IPS-11a (cell line): Measurements from ENCODE around the gene IFIT1B.
"Not testable (repeated sequence)": the region's sequence is repeated elsewhere in the genome, so short reads cannot be mapped to it uniquely, and the experiment has no call there.

Experiments used
- H3K4me3 ChIP-seq: one replicate; pipeline ENCODE4 v1.5.1; 2013; ENCODE audit warnings: low read depth, low read length, control low read depth

The IFIT1B gene

GRCh38 chr10:89379103-89379502 is 1.2 kb downstream of the IFIT1B start:
- no peak overlapping the region for H3K4me3 ChIP-seq

- no peak overlapping the region for H3K4me3 ChIP-seq
Observed at GRCh38 chr10:89382757-89383156, 4.9 kb downstream of the IFIT1B start.

GRCh38 chr10:89384474-89385340 is 6.9 kb downstream of the IFIT1B start:
- no peak overlapping the region for H3K4me3 ChIP-seq

- H3K4me3 ChIP-seq, result no peak overlapping the region
Observed at GRCh38 chr10:89388806-89389205, 10.9 kb downstream of the IFIT1B start.

GRCh38 chr10:89389254-89389653 is 11.4 kb downstream of the IFIT1B start:
- H3K4me3 ChIP-seq, result no peak overlapping the region

- no peak overlapping the region for H3K4me3 ChIP-seq
Observed at GRCh38 chr10:89390476-89391225, 12.8 kb downstream of the IFIT1B start.

DNA sequence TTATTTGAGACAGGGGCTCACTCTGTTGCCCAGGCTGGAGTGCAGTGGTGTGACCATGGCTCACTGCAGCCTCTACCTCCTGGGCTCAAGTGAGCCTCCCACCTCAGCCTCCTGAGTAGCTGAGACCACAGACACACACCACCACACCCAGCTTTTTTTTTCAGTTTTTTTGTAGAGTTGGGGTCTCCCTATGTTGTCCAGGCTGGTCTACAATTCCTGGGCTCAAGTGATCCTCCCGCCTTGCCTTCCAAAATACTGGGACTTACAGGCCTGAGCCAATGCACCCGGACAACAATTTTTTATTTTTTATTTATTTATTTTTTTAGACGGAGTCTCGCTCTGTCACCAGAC is 13.3 kb downstream of the IFIT1B start:
- not testable (repeated sequence) for H3K4me3 ChIP-seq

DNA sequence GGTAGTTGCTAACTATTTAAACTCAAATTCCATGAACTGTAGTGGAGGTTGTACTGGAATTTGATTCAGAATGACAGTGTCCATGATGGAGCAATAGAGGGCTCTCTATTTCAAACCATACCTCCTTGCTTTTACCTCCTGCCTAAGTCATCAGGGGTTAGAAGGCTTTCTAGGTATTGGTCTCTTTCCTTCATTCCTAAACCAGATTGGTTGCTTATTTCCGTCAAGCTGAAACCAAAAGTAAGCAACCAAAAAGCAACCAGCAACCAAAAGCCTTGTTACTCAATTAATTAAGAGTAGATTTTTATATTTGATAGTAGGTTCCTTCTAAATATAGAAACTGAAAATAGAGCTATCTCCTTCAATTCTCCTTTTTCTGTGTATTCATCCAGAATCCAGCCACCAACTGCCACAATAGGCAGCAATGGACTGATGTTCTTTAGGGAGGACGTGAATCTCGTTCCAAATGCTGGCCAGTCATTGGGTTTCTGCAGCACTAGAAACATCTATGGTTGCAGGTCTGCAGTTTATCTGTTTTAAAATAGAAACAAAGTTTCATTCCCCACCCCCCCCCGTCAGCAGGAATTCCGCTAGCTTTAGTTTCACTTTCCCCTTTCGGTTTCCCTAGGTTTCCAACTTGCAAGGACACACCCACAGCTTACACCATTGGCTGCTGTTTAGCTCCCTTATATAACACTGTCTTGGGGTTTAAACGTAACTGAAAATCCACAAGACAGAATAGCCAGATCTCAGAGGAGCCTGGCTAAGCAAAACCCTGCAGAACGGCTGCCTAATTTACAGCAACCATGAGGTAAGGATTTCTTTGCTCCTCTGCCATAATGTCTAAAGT is 14.3 kb downstream of the IFIT1B start, which contains the start of gene IFIT1:
TSS of gene IFIT1 (plus strand) at position 717 of the 850 bp plus-strand sequence. CDS start at position 807, 90 bp downstream.
- peak within 1 kb of the TSS; percentile 47 for H3K4me3 ChIP-seq

- H3K4me3 ChIP-seq, result no peak overlapping the region
Observed at GRCh38 chr10:89392974-89393373, 15.1 kb downstream of the IFIT1B start.

- no peak overlapping the region for H3K4me3 ChIP-seq
Observed at GRCh38 chr10:89393898-89394297, 16.0 kb downstream of the IFIT1B start.

- no peak overlapping the region for H3K4me3 ChIP-seq
Observed at GRCh38 chr10:89395141-89395540, 17.3 kb downstream of the IFIT1B start.

- no peak overlapping the region for H3K4me3 ChIP-seq
Observed at GRCh38 chr10:89398003-89398749, 20.3 kb downstream of the IFIT1B start.

DNA sequence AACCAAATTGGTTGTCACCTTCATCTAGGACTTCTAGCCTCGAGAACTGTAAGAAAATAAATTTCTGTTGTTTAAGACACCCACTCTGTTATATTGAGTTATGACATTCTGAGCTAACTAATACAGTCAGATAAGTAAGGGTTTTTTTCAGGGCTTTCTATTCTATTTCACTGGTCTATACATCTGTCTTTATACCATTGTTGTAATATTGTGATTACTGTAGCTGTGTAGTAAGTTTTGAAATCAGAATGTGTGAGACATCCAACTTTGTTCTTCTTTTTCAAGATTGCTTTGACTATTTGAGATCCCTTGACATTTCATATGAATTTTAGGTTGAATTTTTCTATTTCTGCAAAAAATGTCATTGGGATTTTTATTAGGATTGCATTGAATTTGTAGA is 22.1 kb downstream of the IFIT1B start:
- no peak overlapping the region for H3K4me3 ChIP-seq

DNA sequence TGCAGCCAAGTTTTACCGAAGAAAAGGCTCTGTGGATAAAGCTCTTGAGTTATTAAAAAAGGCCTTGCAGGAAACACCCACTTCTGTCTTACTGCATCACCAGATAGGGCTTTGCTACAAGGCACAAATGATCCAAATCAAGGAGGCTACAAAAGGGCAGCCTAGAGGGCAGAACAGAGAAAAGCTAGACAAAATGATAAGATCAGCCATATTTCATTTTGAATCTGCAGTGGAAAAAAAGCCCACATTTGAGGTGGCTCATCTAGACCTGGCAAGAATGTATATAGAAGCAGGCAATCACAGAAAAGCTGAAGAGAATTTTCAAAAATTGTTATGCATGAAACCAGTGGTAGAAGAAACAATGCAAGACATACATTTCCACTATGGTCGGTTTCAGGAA is 25.2 kb downstream of the IFIT1B start:
- H3K4me3 ChIP-seq, result no peak overlapping the region

DNA sequence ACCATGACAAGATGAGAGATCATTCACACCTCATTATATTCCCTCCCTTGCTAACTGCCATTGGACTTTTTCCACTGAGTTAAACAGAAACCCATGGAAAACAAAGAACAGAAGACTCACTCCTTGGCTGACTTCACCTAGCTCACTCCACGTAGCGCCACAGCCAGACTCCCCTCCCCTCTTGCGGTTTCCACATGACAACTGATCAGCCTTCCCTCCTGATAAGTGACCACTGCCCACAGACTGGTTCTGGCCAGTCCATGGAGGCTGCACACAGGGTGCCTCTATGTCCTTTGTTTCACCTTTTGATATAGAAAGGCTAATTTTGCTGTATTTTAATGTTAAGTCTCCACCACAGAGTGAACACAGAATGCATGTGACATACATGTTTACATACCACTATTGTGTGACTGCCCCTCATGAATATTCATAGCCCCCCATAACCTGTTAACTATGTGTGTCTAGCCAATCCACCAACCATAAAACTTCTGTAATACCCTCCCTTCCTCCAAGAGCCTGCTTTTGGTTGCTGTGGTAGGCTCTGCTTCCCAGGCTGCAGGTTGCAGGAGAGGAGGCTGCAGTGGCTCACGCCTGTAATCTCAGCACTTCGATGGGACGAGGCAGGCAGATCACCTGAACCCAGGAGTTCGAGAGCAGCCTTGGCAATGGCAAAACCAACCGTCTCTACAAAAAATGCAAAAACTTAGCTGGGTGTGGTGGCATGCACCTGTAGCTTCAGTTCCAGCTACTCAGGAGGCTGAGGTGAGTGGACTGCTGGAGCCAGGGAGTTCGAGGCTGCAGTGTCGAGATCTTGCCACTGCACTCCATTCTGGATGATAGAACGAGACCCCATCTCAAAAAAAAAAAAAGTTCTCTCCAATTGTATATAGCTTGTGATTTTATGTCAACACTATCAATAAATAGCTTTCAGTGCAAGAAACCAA is 26.5 kb downstream of the IFIT1B start:
- H3K4me3 ChIP-seq, result no peak overlapping the region

GRCh38 chr10:89406178-89406577 is 28.3 kb downstream of the IFIT1B start:
- H3K4me3 ChIP-seq, result not testable (repeated sequence)

GRCh38 chr10:89407792-89408191 is 29.9 kb downstream of the IFIT1B start:
- H3K4me3 ChIP-seq, result not testable (repeated sequence)

DNA sequence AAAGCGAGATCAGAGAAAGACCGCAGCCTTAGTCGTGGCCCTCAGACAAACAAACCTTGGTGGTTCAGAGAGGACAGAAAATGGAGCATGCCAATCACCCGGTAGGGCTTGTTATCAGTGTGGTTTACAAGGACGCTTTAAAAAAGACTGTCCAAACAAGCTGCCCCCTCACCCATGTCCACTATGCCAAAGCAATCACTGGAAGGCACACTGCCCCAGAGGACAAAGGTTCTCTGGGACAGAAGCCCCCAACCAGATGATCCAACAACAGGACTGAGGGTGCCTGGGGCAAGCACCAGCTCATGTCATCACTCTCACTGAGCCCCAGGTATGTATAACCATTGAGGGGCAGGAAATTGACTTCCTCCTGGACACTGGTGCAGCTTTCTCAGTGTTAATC is 31.4 kb downstream of the IFIT1B start:
- H3K4me3 ChIP-seq, result not testable (repeated sequence)

GRCh38 chr10:89410551-89410950 is 32.7 kb downstream of the IFIT1B start:
- not testable (repeated sequence) for H3K4me3 ChIP-seq
